OCI-LY1 (cell line): ENCODE results near the gene MMEL1.

Experiments used
- H2AFZ ChIP-seq: fragments of 200-600 bp; sonication (generic), shearing (Covaris generic); 2 replicates; pipeline ENCODE4 v1.6.0; 2014; ENCODE audit warnings: antibody characterized with exemption, mild to moderate bottlenecking, low read length
- H3F3A ChIP-seq: fragments of 200-600 bp; sonication (generic), shearing (Covaris generic); 2 replicates; pipeline ENCODE4 v1.6.0; 2014; ENCODE audit warnings: mild to moderate bottlenecking, antibody characterized with exemption, low read length, moderate library complexity; ENCODE audit not compliant: insufficient read depth
- H3K27ac ChIP-seq: fragments of 200-600 bp; sonication (generic); 2 replicates; pipeline ENCODE4 v1.5.1; 2014; ENCODE audit warnings: low read length, mixed run types, mild to moderate bottlenecking, low read depth; ENCODE audit not compliant: poor library complexity, severe bottlenecking
- H3K27me3 ChIP-seq: fragments of 200-600 bp; sonication (generic); 2 replicates; pipeline ENCODE4 v1.6.0; 2014; ENCODE audit warnings: antibody characterized with exemption, mild to moderate bottlenecking, low read length, moderate library complexity; ENCODE audit not compliant: insufficient read depth
- H3K36me3 ChIP-seq: fragments of 200-600 bp; sonication (generic); 2 replicates; pipeline ENCODE4 v1.6.1; 2014; ENCODE audit warnings: mild to moderate bottlenecking, antibody characterized with exemption, low read length, moderate library complexity, mixed read lengths; ENCODE audit not compliant: insufficient read depth
- H3K4me1 ChIP-seq: fragments of 200-600 bp; sonication (generic); 2 replicates; pipeline ENCODE4 v1.5.1; 2014; ENCODE audit warnings: mild to moderate bottlenecking, low read length, moderate library complexity; ENCODE audit not compliant: insufficient read depth, severe bottlenecking
- H3K4me2 ChIP-seq: fragments of 200-600 bp; sonication (generic), shearing (Covaris generic); 2 replicates; pipeline ENCODE4 v1.6.1; 2014; ENCODE audit warnings: low read length
- H3K4me3 ChIP-seq: fragments of 200-600 bp; sonication (generic); 2 replicates; pipeline ENCODE4 v1.5.1; 2014; ENCODE audit warnings: low read length, low read depth, mild to moderate bottlenecking, mixed read lengths; ENCODE audit not compliant: poor library complexity, severe bottlenecking
- H3K79me2 ChIP-seq: fragments of 200-600 bp; shearing (Covaris generic); 2 replicates; pipeline ENCODE4 v1.6.1; 2016; ENCODE audit warnings: mixed run types, low read length, mixed read lengths; ENCODE audit not compliant: insufficient read depth
- H3K9ac ChIP-seq: fragments of 200-600 bp; sonication (generic), shearing (Covaris generic); 2 replicates; pipeline ENCODE4 v1.6.1; 2014; ENCODE audit warnings: mild to moderate bottlenecking, low read length, mixed read lengths
- H3K9me2 ChIP-seq: fragments of 200-600 bp; sonication (generic), shearing (Covaris generic); 2 replicates; pipeline ENCODE4 v1.6.1; 2014; ENCODE audit warnings: low read depth, mild to moderate bottlenecking, low read length, mixed read lengths
- H3K9me3 ChIP-seq: fragments of 200-600 bp; shearing (Covaris generic); 2 replicates; pipeline ENCODE4 v1.6.1; 2014; ENCODE audit warnings: low read length, mixed read lengths
- H4K20me1 ChIP-seq: fragments of 200-600 bp; sonication (generic), shearing (Covaris generic); 2 replicates; pipeline ENCODE4 v1.6.0; 2016; ENCODE audit warnings: mild to moderate bottlenecking, low read length; ENCODE audit not compliant: insufficient read depth
- CTCF ChIP-seq: fragments of 200-600 bp; sonication (generic), shearing (Covaris generic); IDR thresholded peaks from 2 replicates; pipeline ENCODE4 v1.5.1; 2017; ENCODE audit warnings: mild to moderate bottlenecking, antibody characterized with exemption, low read length, moderate library complexity, mixed read lengths
- EZH2 ChIP-seq: fragments of 200-600 bp; sonication (generic), shearing (Covaris generic); IDR thresholded peaks from 2 replicates; pipeline ENCODE4 v1.8.0; 2017; ENCODE audit warnings: borderline replicate concordance, mixed run types, mild to moderate bottlenecking, antibody characterized with exemption, low read length, moderate library complexity, mixed read lengths

Gene MMEL1

GRCh38 chr1:2590233-2591141 lies 42.3 kb downstream of the MMEL1 start:
- Histone ChIP-seq H3K27ac (no peak overlapping the region), H3K4me2 (no peak overlapping the region), H3F3A (no peaks in the 10 kb centered on the region), H3K36me3 (no peaks in the 10 kb centered on the region), H2AFZ (no peak overlapping the region), H3K4me1 (peaks cover 9% of the 10 kb centered on the region), H3K9me2 (no peaks in the 10 kb centered on the region), H3K79me2 (no peaks in the 10 kb centered on the region), H4K20me1 (no peaks in the 10 kb centered on the region), H3K4me3 (no peak overlapping the region), H3K9me3 (no peaks in the 10 kb centered on the region), H3K27me3 (no peaks in the 10 kb centered on the region; the same call in 1 of the 2 replicates), H3K9ac (no peak overlapping the region)
- TF ChIP-seq EZH2 (no peak), CTCF (no peak)

- TF ChIP-seq CTCF (no peak), EZH2 (no peak)
- Histone ChIP-seq H3K27me3 (no peaks in the 10 kb centered on the region; the same call in 1 of the 2 replicates), H3K4me2 (no peak overlapping the region), H3K36me3 (no peaks in the 10 kb centered on the region), H3K4me3 (no peak overlapping the region), H3K4me1 (peaks cover 17% of the 10 kb centered on the region), H3K9ac (no peak overlapping the region), H2AFZ (no peak overlapping the region), H3F3A (no peaks in the 10 kb centered on the region), H3K27ac (no peak overlapping the region), H4K20me1 (no peaks in the 10 kb centered on the region), H3K9me3 (no peaks in the 10 kb centered on the region), H3K79me2 (no peaks in the 10 kb centered on the region), H3K9me2 (no peaks in the 10 kb centered on the region)
These were observed 43.2 kb downstream of the MMEL1 start for GRCh38 chr1:2589431-2590232.

- peaks cover 18% of the 10 kb centered on the region for H3K4me1 ChIP-seq
- H3K9ac ChIP-seq = no peak overlapping the region
- TF ChIP-seq EZH2 (no peak), CTCF (no peak)
These were observed 44.0 kb downstream of the MMEL1 start for GRCh38 chr1:2588661-2589430.

More at GRCh38 chr1:2588661-2589430, 44.0 kb downstream of the MMEL1 start:
- H4K20me1 ChIP-seq = no peaks in the 10 kb centered on the region
- H3K9me3 ChIP-seq = no peaks in the 10 kb centered on the region
- no peak overlapping the region for H3K4me2 ChIP-seq
- H3K27me3 ChIP-seq = no peaks in the 10 kb centered on the region; the same call in 1 of the 2 replicates
- H3K27ac ChIP-seq = no peak overlapping the region
- H3K36me3 ChIP-seq = no peaks in the 10 kb centered on the region
- H3K9me2 ChIP-seq = no peaks in the 10 kb centered on the region
- no peak overlapping the region for H3K4me3 ChIP-seq
- no peak overlapping the region for H2AFZ ChIP-seq
- no peaks in the 10 kb centered on the region for H3K79me2 ChIP-seq
- no peaks in the 10 kb centered on the region for H3F3A ChIP-seq
